H1 (cell line): ENCODE measurements around the gene TSR1. TPM values are rescaled to one million over a fixed set of nuclear protein-coding genes. Genes with fewer than 3 reads are reported as not detected.

Source experiments
- CTCF ChIA-PET: fragments of 300-600 bp; sonication (Branson Sonifier 250); formaldehyde crosslinking; loops from one replicate; lab custom pipeline; 2021; ENCODE audit not compliant: partially characterized antibody; lab: Charles Lee
- POLR2A ChIA-PET: fragments of 300-600 bp; sonication (Branson Sonifier 250); formaldehyde crosslinking; loops from one replicate; lab custom pipeline; 2021; ENCODE audit warnings: inconsistent platforms; ENCODE audit not compliant: partially characterized antibody; lab: Charles Lee
- DNase-seq, 2 experiments: peaks; one replicate each; pipeline versions ENCODE4 v3.0.0 to v3.0.0-alpha.2; 2010 to 2022; ENCODE audit warnings: low spot score in 2 of 2, low read depth in 1 of 2, mixed read lengths in 1 of 2
- FAIRE-seq: peaks from 2 replicates; lab custom pipeline; 2011; peaks lifted over from hg19 to GRCh38; lab: Jason Lieb, UNC
- H2AFZ ChIP-seq: 2 replicates; pipeline ENCODE4 v1.8.1; 2012; ENCODE audit warnings: low read length, inconsistent platforms
- H2AK5ac ChIP-seq: 2 replicates; pipeline ENCODE4 v1.6.1; 2013; ENCODE audit warnings: low read depth, low read length
- H2BK120ac ChIP-seq: replicated peaks from 2 replicates; pipeline ENCODE3; 2013; ENCODE audit warnings: low read depth, low read length, inconsistent platforms
- H2BK12ac ChIP-seq: 2 replicates; pipeline ENCODE4 v1.6.1; 2013; ENCODE audit warnings: low read depth, low read length
- H2BK15ac ChIP-seq: 2 replicates; pipeline ENCODE4 v1.6.1; 2013; ENCODE audit warnings: low read length
- H2BK20ac ChIP-seq: 2 replicates; pipeline ENCODE4 v1.6.1; 2013; ENCODE audit warnings: low read length
- H2BK5ac ChIP-seq: 2 replicates; pipeline ENCODE4 v1.6.1; 2013; ENCODE audit warnings: low read depth, low read length
- H3K14ac ChIP-seq: 2 replicates; pipeline ENCODE4 v1.6.1; 2013; ENCODE audit warnings: inconsistent platforms; ENCODE audit not compliant: insufficient read length
- H3K18ac ChIP-seq: 2 replicates; pipeline ENCODE4 v1.6.1; 2013; ENCODE audit warnings: low read length; ENCODE audit errors: extremely low read depth
- H3K23ac ChIP-seq: 2 replicates; pipeline ENCODE4 v1.6.1; 2013; ENCODE audit warnings: inconsistent platforms; ENCODE audit not compliant: insufficient read length
- H3K23me2 ChIP-seq: 2 replicates; pipeline ENCODE4 v1.6.1; 2013; ENCODE audit warnings: low read depth, low read length
- H3K27ac ChIP-seq: 2 replicates; pipeline ENCODE4 v1.6.1; 2011; ENCODE audit warnings: low read depth, low read length, inconsistent platforms
- H3K27me3 ChIP-seq, 4 experiments: replicated peaks in 1 of 4; 1 replicate in 1 of 4; 2 replicates in 3 of 4; pipeline versions ENCODE4 v1.6.1 to v1.8.1; 2011 to 2013; ENCODE audit warnings: low read length in 3 of 4, mild to moderate bottlenecking in 3 of 4, inconsistent platforms in 2 of 4, mixed read lengths in 2 of 4, moderate library complexity in 1 of 4; ENCODE audit not compliant: control insufficient read depth in 3 of 4, insufficient read depth in 3 of 4; ENCODE audit errors: extremely low read depth in 1 of 4
- H3K36me3 ChIP-seq, 4 experiments: 2 replicates each; pipeline versions ENCODE4 v1.6.1 to v1.8.1; 2011 to 2013; ENCODE audit warnings: mild to moderate bottlenecking in 4 of 4, low read length in 3 of 4, moderate library complexity in 2 of 4, control low read depth in 1 of 4, inconsistent platforms in 1 of 4; ENCODE audit not compliant: insufficient read depth in 4 of 4, control insufficient read depth in 2 of 4
- H3K4ac ChIP-seq: replicated peaks from 2 replicates; pipeline ENCODE3; 2013; ENCODE audit warnings: low read length, low read depth, mixed read lengths, inconsistent platforms; ENCODE audit not compliant: insufficient read length
- H3K4me1 ChIP-seq, 4 experiments: replicated peaks in 1 of 4; 1 replicate in 1 of 4; 2 replicates in 3 of 4; pipeline versions ENCODE4 v1.6.1 to v1.8.1; 2011 to 2013; ENCODE audit warnings: low read length in 3 of 4, inconsistent platforms in 2 of 4, mixed read lengths in 1 of 4; ENCODE audit not compliant: insufficient read depth in 4 of 4, control insufficient read depth in 3 of 4
- H3K4me2 ChIP-seq, 2 experiments: 2 replicates each; pipeline versions ENCODE4 v1.6.1 to v1.8.1; 2011 to 2013; ENCODE audit warnings: low read depth in 2 of 2, low read length in 2 of 2, control low read depth in 1 of 2, inconsistent platforms in 1 of 2, mild to moderate bottlenecking in 1 of 2; ENCODE audit not compliant: insufficient read depth in 1 of 2
- H3K4me3 ChIP-seq, 4 experiments: fragments of 200-600, 300-600 bp in 1 of 4; sonication (generic), shearing (Covaris generic), sonication (Bioruptor Twin) in 1 of 4; 2 replicates each; pipeline versions ENCODE4 v1.5.1 to v1.8.1; 2011 to 2016; ENCODE audit warnings: low read length in 4 of 4, low read depth in 3 of 4, control low read depth in 2 of 4, inconsistent platforms in 2 of 4, mild to moderate bottlenecking in 2 of 4, mixed read lengths in 1 of 4, moderate library complexity in 1 of 4; ENCODE audit not compliant: insufficient read depth in 2 of 4; ENCODE audit errors: extremely low read depth in 1 of 4
- H3K56ac ChIP-seq: replicated peaks from 2 replicates; pipeline ENCODE3; 2013; ENCODE audit warnings: low read depth, mild to moderate bottlenecking, mixed read lengths, low read length, inconsistent platforms; ENCODE audit not compliant: insufficient read length
- H3K79me1 ChIP-seq: 2 replicates; pipeline ENCODE4 v1.6.1; 2013; ENCODE audit warnings: low read depth, low read length, control low read depth
- H3K79me2 ChIP-seq, 2 experiments: 2 replicates each; pipeline versions ENCODE4 v1.6.1 to v1.8.1; 2012 to 2013; ENCODE audit warnings: low read length in 2 of 2, mild to moderate bottlenecking in 2 of 2, inconsistent platforms in 1 of 2; ENCODE audit not compliant: insufficient read depth in 2 of 2, control insufficient read depth in 1 of 2
- H3K9ac ChIP-seq, 4 experiments: replicated peaks in 1 of 4; 1 replicate in 1 of 4; 2 replicates in 3 of 4; pipeline versions ENCODE4 v1.6.1 to v1.8.1; 2011 to 2013; ENCODE audit warnings: low read depth in 3 of 4, low read length in 3 of 4, control low read depth in 2 of 4, mild to moderate bottlenecking in 2 of 4, moderate library complexity in 2 of 4, inconsistent platforms in 1 of 4; ENCODE audit errors: extremely low read depth in 1 of 4
- H3K9me3 ChIP-seq, 2 experiments: 2 replicates each; pipeline versions ENCODE4 v1.6.1 to v1.8.1; 2012 to 2013; ENCODE audit warnings: mild to moderate bottlenecking in 2 of 2, moderate library complexity in 2 of 2, control low read depth in 1 of 2, inconsistent platforms in 1 of 2, low read depth in 1 of 2, low read length in 1 of 2, mixed read lengths in 1 of 2; ENCODE audit not compliant: insufficient read depth in 2 of 2
- H4K20me1 ChIP-seq, 2 experiments: replicated peaks in 1 of 2; 2 replicates each; pipeline versions ENCODE3 to v1.8.1; 2011 to 2013; ENCODE audit warnings: inconsistent platforms in 2 of 2, low read length in 2 of 2, mild to moderate bottlenecking in 1 of 2; ENCODE audit not compliant: insufficient read depth in 2 of 2, control insufficient read depth in 1 of 2
- H4K5ac ChIP-seq: 2 replicates; pipeline ENCODE4 v1.6.1; 2013; ENCODE audit warnings: low read length, low read depth, mixed read lengths, inconsistent platforms; ENCODE audit not compliant: insufficient read length
- H4K8ac ChIP-seq: 2 replicates; pipeline ENCODE4 v1.8.0; 2013; ENCODE audit warnings: mild to moderate bottlenecking, moderate library complexity, low read length, inconsistent platforms; ENCODE audit not compliant: insufficient read depth; ENCODE audit errors: extremely low read depth
- H4K91ac ChIP-seq: replicated peaks from 2 replicates; pipeline ENCODE3; 2013; ENCODE audit warnings: low read length, mixed read lengths, inconsistent platforms; ENCODE audit not compliant: insufficient read length
- CHD2 ChIP-seq: IDR thresholded peaks from 2 replicates; pipeline ENCODE4 v1.6.1; 2012; ENCODE audit warnings: low read length, improper control_type of control experiment
- POLR2AphosphoS5 ChIP-seq: IDR thresholded peaks from 2 replicates; pipeline ENCODE4 v1.6.1; 2011; ENCODE audit warnings: low read depth, low read length
- SIRT6 ChIP-seq: IDR thresholded peaks from one replicate; pipeline ENCODE4 v1.7.1; 2012; ENCODE audit warnings: low read length, inconsistent platforms
- WGBS, 2 experiments: shearing (Covaris generic) in 1 of 2; methylation state at CpG; one replicate each; pipeline versions ENCODE4 v1.1.6 to v1.1.7; 2013 to 2015; ENCODE audit warnings: low lambda C conversion rate in 2 of 2, mixed read lengths in 2 of 2, inconsistent platforms in 1 of 2, low coverage in 1 of 2, missing lambda C conversion rate in 1 of 2; ENCODE audit not compliant: insufficient replicate concordance in 2 of 2, insufficient coverage in 1 of 2, insufficient read length in 1 of 2; ENCODE audit errors: extremely low coverage in 1 of 2, missing lambda C conversion rate in 1 of 2; 5-methylcytosine and 5-hydroxymethylcytosine counted together
- polyA plus RNA-seq, 7 experiments: library from polyadenylated mRNA; depleted of rRNA in 3 of 7; stranded (reverse) in 5 of 7; unstranded in 2 of 7; fragments of >200 nt in 5 of 7; fragments of 200-250 nt in 2 of 7; gene quantifications; 1 replicate in 5 of 7; 2 replicates in 1 of 7; 4 replicates in 1 of 7; pipeline versions ENCODE4 v1.2.1 to v1.2.3, GENCODE V29; 2011 to 2013; ENCODE audit warnings: missing spikeins in 2 of 7, mixed read lengths in 2 of 7
- total RNA-seq: library from RNA; stranded (reverse); fragmentation: NEBNext Ultra II Directional; extraction: Animal tissue kit (Norgen Biotek cat#: 25700); gene quantifications from 2 replicates; pipeline ENCODE4 v1.2.1, GENCODE V29; 2021

The TSR1 gene
- total and polyA plus RNA-seq, 2 of the 8 experiments (the other 6 are each of a cell fraction or from before 2014, with no cell fraction given) = 14.5 to 69.7 TPM

GRCh38 chr17:2380950-2381649, 44.8 kb upstream of the TSR1 start:
- no peak for TF ChIP-seq CHD2
- TF ChIP-seq POLR2AphosphoS5 = 0 out of 2 replicates have a peak, but pooled peaks have one; percentile 12
- no peak for TF ChIP-seq SIRT6
- TF ChIP-seq, all 59 proteins: peak for 1
- Histone ChIP-seq H4K5ac (no peak overlapping the region), H2AK5ac (no peak overlapping the region), H3K18ac (no peak overlapping the region), H3K56ac (no peak overlapping the region), H4K20me1 (peaks cover 2% of the 10 kb centered on the region in 2 experiments), H3K4me3 (no peak overlapping the region), H3K23me2 (no peaks in the 10 kb centered on the region), H3K23ac (no peak overlapping the region), H4K8ac (no peak overlapping the region), H3K36me3 (peaks cover 0 to 8% (median 3%) of the 10 kb centered on the region in 4 experiments; a peak in 3 of 8 replicates), H3K4me2 (no peak overlapping the region), H2BK12ac (no peak overlapping the region), H2AFZ (no peak overlapping the region), H3K9me3 (no peaks in the 10 kb centered on the region), H2BK15ac (no peak overlapping the region), H2BK120ac (no peak overlapping the region), H4K91ac (no peak overlapping the region), H3K79me2 (no peaks in the 10 kb centered on the region), H3K9ac (no peak overlapping the region), H3K27ac (no peak overlapping the region), H3K79me1 (no peaks in the 10 kb centered on the region; the same call in 1 of the 2 replicates), H3K14ac (no peak overlapping the region), H3K4ac (no peak overlapping the region), H3K4me1 (peaks cover 0 to 15% (median 6%) of the 10 kb centered on the region in 4 experiments; a peak in 5 of 7 replicates), H3K27me3 (no peaks in the 10 kb centered on the region), H2BK20ac (no peak overlapping the region), H2BK5ac (no peak overlapping the region)
- FAIRE-seq (no peak), DNase-seq (no peak)
- CTCF ChIA-PET = interaction anchor here (0.7 to 11.8 kb wide), 9 partner anchors 10 to 278 kb away, joined by 3 to 216 read pairs (median 48); partner anchors contain the start of gene MNT
- POLR2A ChIA-PET = interaction anchor here (0.8 to 15.4 kb wide), 12 partner anchors 8 to 52 kb away, joined by 3 to 193 read pairs (median 4); partner anchors contain the start of gene MNT
- 88% methylated on average over 15 of the region's 15 CpGs; no CpG with 5 or more reads in 1 of the 2 experiments for WGBS, 2 experiments
